ENCODE measurements around the gene OGFOD2.

Gene OGFOD2

DNA sequence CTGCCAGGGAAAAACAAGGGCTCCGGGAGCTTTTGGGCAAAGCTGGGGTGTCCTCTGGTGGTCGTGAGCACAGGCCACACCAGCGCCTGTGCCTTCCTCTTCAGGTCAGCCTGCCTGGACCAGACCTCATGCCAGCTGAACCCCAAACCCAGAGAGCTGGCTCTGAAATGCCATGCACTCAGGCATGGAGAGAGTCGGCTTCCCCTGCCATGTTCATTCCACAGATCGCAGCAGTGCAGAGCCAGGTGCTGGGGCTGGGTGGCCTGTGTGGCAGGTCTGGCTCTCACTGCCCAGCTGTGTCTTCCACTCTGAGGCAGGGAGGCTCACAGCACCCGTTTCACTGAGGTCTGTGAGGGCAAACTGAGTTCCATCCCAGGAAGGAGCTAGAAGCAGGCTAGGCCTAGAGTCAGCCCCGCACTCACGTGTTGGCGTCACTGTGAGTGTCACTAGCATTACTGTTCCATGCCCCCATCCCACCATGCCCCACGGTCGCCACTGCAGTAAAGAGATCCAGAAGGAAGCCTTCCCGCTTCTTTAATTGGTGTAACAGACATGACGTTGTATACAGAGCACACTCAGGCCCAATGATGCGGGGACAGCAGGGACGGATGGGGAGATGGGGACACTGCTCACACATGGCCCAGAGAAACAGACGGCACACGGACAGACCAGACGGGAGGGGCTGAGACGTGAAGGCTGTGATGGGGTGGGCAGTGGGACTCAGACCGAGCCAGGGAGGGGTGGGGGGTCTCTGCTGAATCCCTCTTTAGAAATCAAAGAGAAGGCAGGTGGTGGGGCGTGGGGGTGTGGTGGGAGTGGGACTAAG is 8.1 kb downstream of the OGFOD2 start:
- ATAC-seq, result no peak
- no peak for TF ChIP-seq ZFP3 (CRISPR knock-in tag; IDR thresholded peaks at IDR 0.05)

GRCh38 chr12:122983789-122984515 is 8.9 kb downstream of the OGFOD2 start:
- TF ChIP-seq ISL1 (CRISPR knock-in tag; IDR thresholded peaks at IDR 0.05) (no peak), CSRNP3 (CRISPR knock-in tag; IDR thresholded peaks at IDR 0.05) (no peak), ZNF70 (CRISPR knock-in tag; IDR thresholded peaks at IDR 0.05) (no peak), ZC3H10 (CRISPR knock-in tag; IDR thresholded peaks at IDR 0.05) (no peak), CSDC2 (CRISPR knock-in tag; IDR thresholded peaks at IDR 0.05) (no peak), PATZ1 (CRISPR knock-in tag; IDR thresholded peaks at IDR 0.05; ENCODE audit: borderline replicate concordance) (no peak), OSR1 (CRISPR knock-in tag; IDR thresholded peaks at IDR 0.05) (no peak), RARB (CRISPR knock-in tag; IDR thresholded peaks at IDR 0.05) (no peak), GLIS3 (CRISPR knock-in tag; IDR thresholded peaks at IDR 0.05) (no peak), ESRRG (CRISPR knock-in tag; IDR thresholded peaks at IDR 0.05) (no peak), PPARA (CRISPR knock-in tag; IDR thresholded peaks at IDR 0.05; ENCODE audit: borderline replicate concordance) (no peak), ARNTL (CRISPR knock-in tag; IDR thresholded peaks at IDR 0.05; ENCODE audit: borderline replicate concordance, low read depth) (no peak), TCF4 (CRISPR knock-in tag; IDR thresholded peaks at IDR 0.05; ENCODE audit: borderline replicate concordance) (no peak)
- TF ChIP-seq, protein P1, sequence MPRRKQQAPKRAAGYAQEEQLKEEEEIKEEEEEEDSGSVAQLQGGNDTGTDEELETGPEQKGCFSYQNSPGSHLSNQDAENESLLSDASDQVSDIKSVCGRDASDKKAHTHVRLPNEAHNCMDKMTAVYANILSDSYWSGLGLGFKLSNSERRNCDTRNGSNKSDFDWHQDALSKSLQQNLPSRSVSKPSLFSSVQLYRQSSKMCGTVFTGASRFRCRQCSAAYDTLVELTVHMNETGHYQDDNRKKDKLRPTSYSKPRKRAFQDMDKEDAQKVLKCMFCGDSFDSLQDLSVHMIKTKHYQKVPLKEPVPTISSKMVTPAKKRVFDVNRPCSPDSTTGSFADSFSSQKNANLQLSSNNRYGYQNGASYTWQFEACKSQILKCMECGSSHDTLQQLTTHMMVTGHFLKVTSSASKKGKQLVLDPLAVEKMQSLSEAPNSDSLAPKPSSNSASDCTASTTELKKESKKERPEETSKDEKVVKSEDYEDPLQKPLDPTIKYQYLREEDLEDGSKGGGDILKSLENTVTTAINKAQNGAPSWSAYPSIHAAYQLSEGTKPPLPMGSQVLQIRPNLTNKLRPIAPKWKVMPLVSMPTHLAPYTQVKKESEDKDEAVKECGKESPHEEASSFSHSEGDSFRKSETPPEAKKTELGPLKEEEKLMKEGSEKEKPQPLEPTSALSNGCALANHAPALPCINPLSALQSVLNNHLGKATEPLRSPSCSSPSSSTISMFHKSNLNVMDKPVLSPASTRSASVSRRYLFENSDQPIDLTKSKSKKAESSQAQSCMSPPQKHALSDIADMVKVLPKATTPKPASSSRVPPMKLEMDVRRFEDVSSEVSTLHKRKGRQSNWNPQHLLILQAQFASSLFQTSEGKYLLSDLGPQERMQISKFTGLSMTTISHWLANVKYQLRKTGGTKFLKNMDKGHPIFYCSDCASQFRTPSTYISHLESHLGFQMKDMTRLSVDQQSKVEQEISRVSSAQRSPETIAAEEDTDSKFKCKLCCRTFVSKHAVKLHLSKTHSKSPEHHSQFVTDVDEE (CRISPR knock-in tag; IDR thresholded peaks at IDR 0.05), result no peak
- TF ChIP-seq, protein P2, sequence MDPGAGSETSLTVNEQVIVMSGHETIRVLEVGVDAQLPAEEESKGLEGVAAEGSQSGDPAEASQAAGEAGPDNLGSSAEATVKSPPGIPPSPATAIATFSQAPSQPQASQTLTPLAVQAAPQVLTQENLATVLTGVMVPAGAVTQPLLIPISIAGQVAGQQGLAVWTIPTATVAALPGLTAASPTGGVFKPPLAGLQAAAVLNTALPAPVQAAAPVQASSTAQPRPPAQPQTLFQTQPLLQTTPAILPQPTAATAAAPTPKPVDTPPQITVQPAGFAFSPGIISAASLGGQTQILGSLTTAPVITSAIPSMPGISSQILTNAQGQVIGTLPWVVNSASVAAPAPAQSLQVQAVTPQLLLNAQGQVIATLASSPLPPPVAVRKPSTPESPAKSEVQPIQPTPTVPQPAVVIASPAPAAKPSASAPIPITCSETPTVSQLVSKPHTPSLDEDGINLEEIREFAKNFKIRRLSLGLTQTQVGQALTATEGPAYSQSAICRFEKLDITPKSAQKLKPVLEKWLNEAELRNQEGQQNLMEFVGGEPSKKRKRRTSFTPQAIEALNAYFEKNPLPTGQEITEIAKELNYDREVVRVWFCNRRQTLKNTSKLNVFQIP (CRISPR knock-in tag; IDR thresholded peaks at IDR 0.05; ENCODE audit: borderline replicate concordance, low read depth), result no peak
- no peak for ATAC-seq

DNA sequence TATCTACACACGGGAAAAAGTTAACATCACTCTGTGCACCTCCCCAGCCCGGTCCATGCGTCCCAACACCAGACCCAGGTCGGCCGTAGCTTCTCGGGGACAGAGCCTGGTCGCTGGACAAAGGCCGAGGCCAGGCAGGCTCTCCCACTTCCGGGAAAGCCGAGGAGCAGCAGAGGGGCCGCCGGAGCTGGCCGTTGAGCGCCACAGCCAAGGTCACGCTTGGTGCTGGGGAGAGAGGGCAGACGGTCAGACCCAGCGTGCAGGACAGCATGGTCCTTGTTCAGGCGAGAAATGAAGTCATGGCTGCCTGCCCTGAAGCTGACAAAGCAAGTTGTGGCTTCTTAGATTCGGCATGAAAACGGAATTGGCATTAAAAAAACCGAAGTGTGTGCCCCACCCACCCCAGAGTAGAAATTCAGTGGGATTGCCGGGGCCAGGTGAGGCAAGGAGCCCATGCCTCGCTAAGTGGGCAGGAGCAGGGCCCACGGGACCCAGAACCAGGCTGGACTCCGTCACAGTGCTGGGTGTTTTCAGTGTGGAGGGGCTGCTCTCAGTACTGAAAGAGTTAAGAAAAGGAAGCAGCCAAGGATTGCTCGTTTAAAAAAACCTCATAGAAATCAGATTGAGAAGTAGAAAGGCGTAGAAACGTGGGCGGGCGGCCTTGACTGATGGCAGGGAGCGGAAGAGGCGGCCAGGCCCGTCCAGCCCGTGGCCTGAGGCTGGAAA is 9.7 kb downstream of the OGFOD2 start:
- no peak for ATAC-seq
- TF ChIP-seq ESRRG (CRISPR knock-in tag; IDR thresholded peaks at IDR 0.05) (no peak), TCF4 (CRISPR knock-in tag; IDR thresholded peaks at IDR 0.05; ENCODE audit: borderline replicate concordance) (no peak), RARB (CRISPR knock-in tag; IDR thresholded peaks at IDR 0.05) (no peak), SNAI2 (CRISPR knock-in tag; IDR thresholded peaks at IDR 0.05) (no peak), BACH2 (CRISPR knock-in tag; IDR thresholded peaks at IDR 0.05; ENCODE audit: borderline replicate concordance) (no peak), ZFP3 (CRISPR knock-in tag; IDR thresholded peaks at IDR 0.05) (no peak), PPARA (CRISPR knock-in tag; IDR thresholded peaks at IDR 0.05; ENCODE audit: borderline replicate concordance) (no peak), CSDC2 (CRISPR knock-in tag; IDR thresholded peaks at IDR 0.05) (no peak)
- TF ChIP-seq, protein P3, sequence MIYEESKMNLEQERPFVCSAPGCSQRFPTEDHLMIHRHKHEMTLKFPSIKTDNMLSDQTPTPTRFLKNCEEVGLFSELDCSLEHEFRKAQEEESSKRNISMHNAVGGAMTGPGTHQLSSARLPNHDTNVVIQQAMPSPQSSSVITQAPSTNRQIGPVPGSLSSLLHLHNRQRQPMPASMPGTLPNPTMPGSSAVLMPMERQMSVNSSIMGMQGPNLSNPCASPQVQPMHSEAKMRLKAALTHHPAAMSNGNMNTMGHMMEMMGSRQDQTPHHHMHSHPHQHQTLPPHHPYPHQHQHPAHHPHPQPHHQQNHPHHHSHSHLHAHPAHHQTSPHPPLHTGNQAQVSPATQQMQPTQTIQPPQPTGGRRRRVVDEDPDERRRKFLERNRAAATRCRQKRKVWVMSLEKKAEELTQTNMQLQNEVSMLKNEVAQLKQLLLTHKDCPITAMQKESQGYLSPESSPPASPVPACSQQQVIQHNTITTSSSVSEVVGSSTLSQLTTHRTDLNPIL (CRISPR knock-in tag; IDR thresholded peaks at IDR 0.05; ENCODE audit: low read depth), result no peak
- TF ChIP-seq, protein P2 (CRISPR knock-in tag; IDR thresholded peaks at IDR 0.05; ENCODE audit: borderline replicate concordance, low read depth), result no peak
- TF ChIP-seq, protein P1 (CRISPR knock-in tag; IDR thresholded peaks at IDR 0.05), result no peak
